ENCODE data around the gene ATXN10.

The ATXN10 gene

GRCh38 chr22:45880091-45880715 lies 208.6 kb downstream of the ATXN10 start:
- no peak for DNase-seq (ENCODE audit: low read depth)
- TF ChIP-seq CTCF (conservative IDR thresholded peaks at IDR 0.05; ENCODE audit: low read length), result no peak
- H3K4me3 ChIP-seq (ENCODE audit: low read length), result no peak overlapping the region

- no peak for DNase-seq (ENCODE audit: low read depth)
- no peak overlapping the region for H3K4me3 ChIP-seq (ENCODE audit: low read length)
- TF ChIP-seq CTCF (conservative IDR thresholded peaks at IDR 0.05; ENCODE audit: low read length), result peak; percentile 1; the same call in 1 of the 2 replicates
Measured at GRCh38 chr22:45880716-45881523, 209.3 kb downstream of the ATXN10 start.

- H3K4me3 ChIP-seq (ENCODE audit: low read length), result no peak overlapping the region
- DNase-seq (ENCODE audit: low read depth), result no peak
- TF ChIP-seq CTCF (conservative IDR thresholded peaks at IDR 0.05; ENCODE audit: low read length), result no peak
Measured at GRCh38 chr22:45881524-45881875, 209.9 kb downstream of the ATXN10 start.

- DNase-seq (ENCODE audit: low read depth), result no peak
- TF ChIP-seq CTCF (conservative IDR thresholded peaks at IDR 0.05; ENCODE audit: low read length), result no peak
- no peak overlapping the region for H3K4me3 ChIP-seq (ENCODE audit: low read length)
Measured at GRCh38 chr22:45882881-45883810, 211.5 kb downstream of the ATXN10 start.

GRCh38 chr22:45883811-45884170 lies 212.2 kb downstream of the ATXN10 start:
- DNase-seq (ENCODE audit: low read depth), result no peak
- TF ChIP-seq CTCF (conservative IDR thresholded peaks at IDR 0.05; ENCODE audit: low read length), result no peak
- no peak overlapping the region for H3K4me3 ChIP-seq (ENCODE audit: low read length)

- DNase-seq (ENCODE audit: low read depth), result no peak
- H3K4me3 ChIP-seq (ENCODE audit: low read length), result no peak overlapping the region
- TF ChIP-seq CTCF (conservative IDR thresholded peaks at IDR 0.05; ENCODE audit: low read length), result no peak
Measured at GRCh38 chr22:45884201-45885062, 212.8 kb downstream of the ATXN10 start.

Measured in AG10803 (cell line).